ENCODE data around the gene PGM5. TPM values are rescaled to one million over a fixed set of nuclear protein-coding genes. Genes with fewer than 3 reads are reported as not detected.

Gene PGM5
- total RNA-seq, 4 donors from 2014 or later = 153 to 289 (median 274) TPM

- Histone ChIP-seq H3K27me3 (no peaks in the 10 kb centered on the region), H3K9me3 (no peaks in the 10 kb centered on the region), H3K27ac (peak overlapping the region; percentile 54 to 72), H3K4me3 (no peak overlapping the region), H3K36me3 (no peaks in the 10 kb centered on the region), H3K4me1 (peaks cover 0 to 6% of the 10 kb centered on the region in 2 donors)
- DNase-seq = no peak
- intact Hi-C loops (cut with DNase I; ENCODE audit: low total_unique reads) = no loop called here
- TF ChIP-seq, protein P1, sequence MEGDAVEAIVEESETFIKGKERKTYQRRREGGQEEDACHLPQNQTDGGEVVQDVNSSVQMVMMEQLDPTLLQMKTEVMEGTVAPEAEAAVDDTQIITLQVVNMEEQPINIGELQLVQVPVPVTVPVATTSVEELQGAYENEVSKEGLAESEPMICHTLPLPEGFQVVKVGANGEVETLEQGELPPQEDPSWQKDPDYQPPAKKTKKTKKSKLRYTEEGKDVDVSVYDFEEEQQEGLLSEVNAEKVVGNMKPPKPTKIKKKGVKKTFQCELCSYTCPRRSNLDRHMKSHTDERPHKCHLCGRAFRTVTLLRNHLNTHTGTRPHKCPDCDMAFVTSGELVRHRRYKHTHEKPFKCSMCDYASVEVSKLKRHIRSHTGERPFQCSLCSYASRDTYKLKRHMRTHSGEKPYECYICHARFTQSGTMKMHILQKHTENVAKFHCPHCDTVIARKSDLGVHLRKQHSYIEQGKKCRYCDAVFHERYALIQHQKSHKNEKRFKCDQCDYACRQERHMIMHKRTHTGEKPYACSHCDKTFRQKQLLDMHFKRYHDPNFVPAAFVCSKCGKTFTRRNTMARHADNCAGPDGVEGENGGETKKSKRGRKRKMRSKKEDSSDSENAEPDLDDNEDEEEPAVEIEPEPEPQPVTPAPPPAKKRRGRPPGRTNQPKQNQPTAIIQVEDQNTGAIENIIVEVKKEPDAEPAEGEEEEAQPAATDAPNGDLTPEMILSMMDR (IDR thresholded peaks at IDR 0.05) = no peak
- no peak for TF ChIP-seq POLR2A (IDR thresholded peaks at IDR 0.05)
Observed at GRCh38 chr9:68541568-68541967, 185.2 kb downstream of the PGM5 start.

DNA sequence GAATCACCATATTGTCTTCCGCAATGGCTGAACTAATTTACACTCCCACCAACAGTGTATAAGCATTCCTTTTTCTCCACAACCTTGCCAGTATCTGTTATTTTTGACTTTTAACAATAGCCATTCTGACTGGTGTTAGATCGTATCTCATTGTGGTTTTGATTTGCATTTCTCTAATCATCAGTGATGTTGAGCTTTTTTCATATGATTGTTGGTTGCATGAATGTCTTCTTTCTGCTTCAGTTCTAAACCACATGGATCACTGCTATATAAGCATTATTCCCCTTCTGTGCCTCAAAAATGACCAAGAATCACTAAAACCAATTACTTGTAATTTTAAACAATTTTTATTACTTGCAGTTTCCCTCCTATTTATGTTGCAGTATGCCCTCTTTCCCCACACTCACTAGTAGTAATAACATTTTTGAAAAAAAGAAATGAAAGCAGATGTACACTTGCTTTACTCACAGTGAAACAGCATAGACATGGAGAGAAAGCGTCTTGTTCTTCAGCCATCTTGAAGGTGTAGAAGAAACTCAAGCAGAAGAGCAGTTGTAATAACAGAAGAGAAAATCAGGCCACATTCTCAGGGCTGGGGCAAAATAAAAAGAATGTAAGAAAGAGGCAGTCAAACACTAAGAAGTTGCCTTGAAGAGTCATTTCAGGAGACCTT, 188.8 kb downstream of the PGM5 start:
- H3K36me3 ChIP-seq = no peaks in the 10 kb centered on the region
- no peak overlapping the region for H3K4me3 ChIP-seq
- TF ChIP-seq, protein P1 (IDR thresholded peaks at IDR 0.05) = no peak
- no peak for TF ChIP-seq POLR2A (IDR thresholded peaks at IDR 0.05)
- DNase-seq = no peak
- H3K27ac ChIP-seq = no peak overlapping the region
- no peaks in the 10 kb centered on the region for H3K27me3 ChIP-seq
- H3K9me3 ChIP-seq = no peaks in the 10 kb centered on the region
- intact Hi-C loops (cut with DNase I; ENCODE audit: low total_unique reads) = no loop called here
- H3K4me1 ChIP-seq = no peaks in the 10 kb centered on the region

DNA sequence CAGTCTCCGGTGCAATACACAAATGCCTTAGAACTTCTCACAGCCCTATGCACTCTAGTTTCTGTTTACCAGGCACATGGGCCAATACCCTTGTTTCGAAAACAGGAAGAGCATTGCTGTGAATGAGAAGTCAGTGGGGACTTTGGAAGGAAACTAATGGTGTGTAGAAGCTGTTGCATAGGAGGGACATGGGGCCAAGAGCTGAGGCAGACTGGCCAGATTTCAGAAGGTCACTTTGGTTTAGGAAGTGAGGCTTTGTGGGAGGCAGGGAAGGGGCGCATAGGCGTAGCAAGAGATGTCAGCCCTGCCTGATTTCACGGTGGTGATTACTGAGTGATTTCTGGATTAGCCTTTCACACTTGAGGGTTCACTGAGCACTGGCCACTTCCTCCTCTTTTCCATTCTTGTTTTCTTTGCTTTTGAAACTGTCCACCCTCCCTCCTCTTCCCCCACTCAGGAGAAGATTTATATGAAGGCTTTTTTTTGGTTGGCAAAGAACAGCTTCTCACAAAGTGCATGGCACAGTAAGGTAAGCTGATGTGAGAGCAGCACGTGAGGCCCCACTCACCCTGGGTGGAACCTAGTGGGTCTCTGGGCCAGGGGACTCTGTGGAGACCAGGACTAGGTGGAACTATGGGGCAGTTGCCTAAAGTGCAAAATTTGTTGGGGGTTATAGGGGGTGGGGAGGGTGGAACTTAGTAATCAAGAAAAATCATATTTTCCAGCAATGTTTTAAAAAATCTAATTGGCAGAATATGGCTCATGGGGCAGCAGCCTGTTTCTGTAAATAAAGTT, 190.4 kb downstream of the PGM5 start:
- H3K4me1 ChIP-seq = no peaks in the 10 kb centered on the region
- no peak overlapping the region for H3K4me3 ChIP-seq
- no peaks in the 10 kb centered on the region for H3K9me3 ChIP-seq
- no peaks in the 10 kb centered on the region for H3K27me3 ChIP-seq
- TF ChIP-seq, protein P1 (IDR thresholded peaks at IDR 0.05) = no peak
- intact Hi-C loops (cut with DNase I; ENCODE audit: low total_unique reads) = no loop called here
- no peak for DNase-seq
- no peaks in the 10 kb centered on the region for H3K36me3 ChIP-seq
- H3K27ac ChIP-seq = peak overlapping the region; percentile 14 to 64

- TF ChIP-seq POLR2A (IDR thresholded peaks at IDR 0.05) = no peak
- TF ChIP-seq, protein P1 (IDR thresholded peaks at IDR 0.05) = no peak
- Histone ChIP-seq H3K27me3 (no peaks in the 10 kb centered on the region), H3K9me3 (no peaks in the 10 kb centered on the region), H3K4me1 (no peaks in the 10 kb centered on the region), H3K4me3 (no peak overlapping the region), H3K36me3 (no peaks in the 10 kb centered on the region), H3K27ac (peak overlapping the region in 1 of 2 donors; percentile 64)
- intact Hi-C loops (cut with DNase I; ENCODE audit: low total_unique reads) = no loop called here
- no peak for DNase-seq
Observed at GRCh38 chr9:68547417-68547816, 191.0 kb downstream of the PGM5 start.

DNA sequence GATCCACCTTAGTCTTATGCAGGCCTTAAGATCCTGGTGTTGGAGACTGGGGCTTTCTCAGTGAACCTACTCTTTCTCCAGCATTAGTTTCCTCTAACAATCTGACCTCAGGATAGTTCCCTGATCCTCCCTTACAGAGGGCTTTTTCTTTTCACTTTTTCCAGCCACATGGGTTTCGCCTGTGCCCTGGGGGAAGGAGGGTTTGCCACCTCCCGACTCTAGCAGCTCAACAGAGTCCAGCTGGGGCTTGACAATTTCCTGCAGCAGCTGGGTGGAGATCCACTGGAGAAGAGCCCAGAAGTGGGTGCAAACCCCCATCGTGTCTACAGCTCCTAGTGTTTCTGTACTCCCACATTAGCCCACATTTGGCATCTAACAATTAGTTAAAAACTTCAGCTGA, 191.8 kb downstream of the PGM5 start:
- TF ChIP-seq, protein P1 (IDR thresholded peaks at IDR 0.05) = no peak
- TF ChIP-seq POLR2A (IDR thresholded peaks at IDR 0.05) = no peak
- intact Hi-C loops (cut with DNase I; ENCODE audit: low total_unique reads) = no loop called here
- DNase-seq = no peak
- no peak overlapping the region for H3K4me3 ChIP-seq
- no peaks in the 10 kb centered on the region for H3K36me3 ChIP-seq
- no peaks in the 10 kb centered on the region for H3K27me3 ChIP-seq
- no peaks in the 10 kb centered on the region for H3K4me1 ChIP-seq
- H3K9me3 ChIP-seq = no peaks in the 10 kb centered on the region
- H3K27ac ChIP-seq = peak overlapping the region in 1 of 2 donors; percentile 64

All from uterus (tissue), 4 donors.